ENCODE data around the gene STK35.
"Not testable (repeated sequence)": the region's sequence is repeated elsewhere in the genome, so short reads cannot be mapped to it uniquely, and the experiment has no call there.

Gene STK35

GRCh38 chr20:2179949-2180348, 78.3 kb downstream of the STK35 start:
- TF ChIP-seq, protein P1, sequence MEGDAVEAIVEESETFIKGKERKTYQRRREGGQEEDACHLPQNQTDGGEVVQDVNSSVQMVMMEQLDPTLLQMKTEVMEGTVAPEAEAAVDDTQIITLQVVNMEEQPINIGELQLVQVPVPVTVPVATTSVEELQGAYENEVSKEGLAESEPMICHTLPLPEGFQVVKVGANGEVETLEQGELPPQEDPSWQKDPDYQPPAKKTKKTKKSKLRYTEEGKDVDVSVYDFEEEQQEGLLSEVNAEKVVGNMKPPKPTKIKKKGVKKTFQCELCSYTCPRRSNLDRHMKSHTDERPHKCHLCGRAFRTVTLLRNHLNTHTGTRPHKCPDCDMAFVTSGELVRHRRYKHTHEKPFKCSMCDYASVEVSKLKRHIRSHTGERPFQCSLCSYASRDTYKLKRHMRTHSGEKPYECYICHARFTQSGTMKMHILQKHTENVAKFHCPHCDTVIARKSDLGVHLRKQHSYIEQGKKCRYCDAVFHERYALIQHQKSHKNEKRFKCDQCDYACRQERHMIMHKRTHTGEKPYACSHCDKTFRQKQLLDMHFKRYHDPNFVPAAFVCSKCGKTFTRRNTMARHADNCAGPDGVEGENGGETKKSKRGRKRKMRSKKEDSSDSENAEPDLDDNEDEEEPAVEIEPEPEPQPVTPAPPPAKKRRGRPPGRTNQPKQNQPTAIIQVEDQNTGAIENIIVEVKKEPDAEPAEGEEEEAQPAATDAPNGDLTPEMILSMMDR (IDR thresholded peaks at IDR 0.05; ENCODE audit: insufficient read depth, low read depth, low read length, missing control alignments) = no peak
- DNase-seq (ENCODE audit: low read depth) = no peak
- no peak overlapping the region for H3K4me3 ChIP-seq (ENCODE audit: low read length)

DNA sequence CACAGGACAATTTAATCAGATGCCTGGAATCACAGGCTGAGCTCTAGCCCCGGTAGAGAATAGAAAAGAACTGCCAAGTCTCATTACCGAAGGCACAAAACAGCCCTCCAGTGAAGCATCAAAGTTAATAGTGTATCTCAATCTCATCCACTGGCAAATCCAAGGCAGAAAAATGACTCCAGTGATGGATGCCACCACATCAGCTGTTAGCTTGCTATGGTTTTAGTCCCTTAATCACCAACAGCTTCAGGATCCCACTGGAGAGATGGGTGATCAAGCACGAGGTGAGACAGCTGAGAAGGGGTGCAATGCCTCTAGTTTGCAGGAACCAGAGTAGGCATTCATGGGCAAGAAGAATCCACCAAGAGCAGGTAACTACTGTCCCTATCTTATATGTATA, 81.8 kb downstream of the STK35 start:
- H3K4me3 ChIP-seq (ENCODE audit: low read length) = no peak overlapping the region
- DNase-seq (ENCODE audit: low read depth) = no peak
- TF ChIP-seq, protein P1 (IDR thresholded peaks at IDR 0.05; ENCODE audit: insufficient read depth, low read depth, low read length, missing control alignments) = no peak

DNA sequence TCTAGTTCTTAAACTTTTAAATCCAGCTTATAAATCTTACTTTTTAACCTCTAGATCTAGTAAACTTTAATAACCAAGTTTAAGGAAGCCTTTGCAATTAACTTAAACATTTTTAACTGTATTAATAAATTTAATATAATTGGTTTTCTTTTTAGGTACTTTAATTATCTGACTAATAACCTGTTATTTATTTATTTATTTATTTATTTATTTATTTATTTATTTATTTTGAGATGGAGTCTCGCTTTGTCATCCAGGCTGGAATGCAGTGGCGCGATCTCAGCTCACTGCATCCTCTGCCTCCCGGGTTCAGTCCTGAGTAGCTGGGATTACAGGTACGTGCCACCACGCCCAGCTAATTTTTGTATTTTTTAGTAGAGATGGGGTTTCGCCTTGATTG, 83.3 kb downstream of the STK35 start:
- DNase-seq (ENCODE audit: low read depth); H3K4me3 ChIP-seq (ENCODE audit: low read length): not testable (repeated sequence)

- TF ChIP-seq, protein P1 (IDR thresholded peaks at IDR 0.05; ENCODE audit: insufficient read depth, low read depth, low read length, missing control alignments) = no peak
- peak; percentile 15 for DNase-seq (ENCODE audit: low read depth)
- H3K4me3 ChIP-seq (ENCODE audit: low read length) = no peak overlapping the region
Observed at GRCh38 chr20:2195614-2196013, 94.0 kb downstream of the STK35 start.

GRCh38 chr20:2197166-2197565, 95.5 kb downstream of the STK35 start:
- DNase-seq (ENCODE audit: low read depth) = no peak
- TF ChIP-seq, protein P1 (IDR thresholded peaks at IDR 0.05; ENCODE audit: insufficient read depth, low read depth, low read length, missing control alignments) = no peak
- no peak overlapping the region for H3K4me3 ChIP-seq (ENCODE audit: low read length)
